Uterus (tissue), 2 donors: ENCODE results near the gene PDCD1LG2.

Experiments used
- CTCF ChIP-seq, 4 experiments: fragments of 200-600 bp in 2 of 4; fragments of 450-650 bp in 2 of 4; sonication (generic) in 2 of 4; IDR thresholded peaks; one replicate each; pipeline ENCODE4 v1.5.1; 2016 to 2019; ENCODE audit warnings: antibody characterized with exemption in 4 of 4, mild to moderate bottlenecking in 2 of 4, moderate library complexity in 1 of 4
- POLR2A ChIP-seq, 2 donors: fragments of 450-650 bp; IDR thresholded peaks; one replicate each; pipeline ENCODE4 v1.6.1; 2016; ENCODE audit warnings: antibody characterized with exemption in 2 of 2, mild to moderate bottlenecking in 1 of 2, moderate library complexity in 1 of 2

GRCh38 chr9:5509573-5509972, 758 bp upstream of the PDCD1LG2 start:
- TF ChIP-seq POLR2A (IDR thresholded peaks at IDR 0.05) (no peak), CTCF (IDR thresholded peaks at IDR 0.05) (no peak)
